HG02870 (cell line): ENCODE results near the gene PPP1R2B.
"Not testable (repeated sequence)": the region's sequence is repeated elsewhere in the genome, so short reads cannot be mapped to it uniquely, and the experiment has no call there.

Experiments used
- ATAC-seq: cut with Tn5 transposase; IDR thresholded peaks from one replicate; pipeline ENCODE4 v1.9.1; 2021; ENCODE audit warnings: mild to moderate bottlenecking, moderate library complexity; ENCODE audit not compliant: unreplicated experiment

Gene PPP1R2B

DNA sequence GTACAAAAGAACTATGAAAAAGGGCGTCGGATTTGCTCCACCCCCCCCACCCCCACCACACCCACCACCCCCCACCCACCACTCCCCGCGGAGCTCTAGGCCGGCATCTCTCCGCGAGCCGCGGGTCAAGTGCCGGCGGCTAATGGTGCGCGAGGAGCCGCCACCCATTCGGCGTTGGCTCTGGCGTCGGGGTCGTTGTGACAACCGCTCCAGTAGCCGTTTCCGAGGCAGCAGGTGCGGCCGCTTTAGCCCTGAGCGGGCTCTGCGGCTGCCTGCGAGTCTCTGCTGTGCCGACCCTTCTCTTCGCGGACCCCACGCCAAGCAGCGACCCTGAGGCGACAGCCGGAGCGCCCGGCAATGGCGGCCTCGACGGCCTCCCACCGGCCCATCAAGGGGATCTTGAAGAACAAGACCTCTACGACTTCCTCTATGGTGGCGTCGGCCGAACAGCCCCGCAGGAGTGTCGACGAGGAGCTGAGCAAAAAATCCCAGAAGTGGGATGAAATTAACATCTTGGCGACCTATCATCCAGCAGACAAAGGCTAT, at the start of gene PPP1R2B:
PPP1R2B (plus strand) TSS at position 90 of the 546 bp plus-strand sequence; CDS start at position 358, 268 bp downstream.
- ATAC-seq = no peak

DNA sequence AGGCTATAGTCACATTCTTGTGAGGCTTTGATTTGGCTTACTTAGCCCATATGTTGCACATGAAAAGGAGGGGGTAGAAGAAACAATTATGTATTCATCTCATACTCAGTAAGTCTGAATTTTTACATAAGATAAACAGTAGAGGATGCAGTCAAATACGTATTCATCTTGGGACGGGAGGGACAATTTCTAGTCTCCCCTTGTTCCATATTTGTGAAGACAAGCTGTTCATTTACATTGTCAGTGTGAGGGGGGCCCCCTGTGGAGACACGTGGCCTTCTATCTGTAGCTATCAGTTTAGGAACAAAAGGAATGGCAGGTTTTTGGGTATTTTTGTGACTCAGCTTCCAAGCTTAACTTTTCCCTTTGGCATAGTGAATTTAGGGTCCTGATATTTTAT, 49.2 kb upstream of the PPP1R2B start:
- no peak for ATAC-seq

DNA sequence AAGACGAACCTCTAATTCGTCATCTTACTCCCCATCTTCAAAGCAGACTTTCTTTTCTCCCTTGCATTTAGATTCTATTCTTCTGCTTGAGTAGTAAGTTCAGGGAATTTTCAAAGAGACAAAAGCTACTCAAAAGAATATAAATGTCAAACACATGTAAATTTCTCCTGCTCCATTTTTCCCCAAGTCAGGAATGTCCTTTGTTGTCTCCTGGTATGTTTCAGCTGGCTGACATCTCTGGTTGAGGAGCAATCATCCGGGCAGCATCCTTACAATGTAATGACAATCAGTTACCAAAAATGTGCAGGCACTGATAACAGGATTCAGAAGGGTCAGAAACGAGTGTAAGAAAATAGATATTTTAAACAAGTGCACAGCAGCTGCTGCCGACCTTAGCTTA, 47.6 kb upstream of the PPP1R2B start:
- no peak for ATAC-seq

DNA sequence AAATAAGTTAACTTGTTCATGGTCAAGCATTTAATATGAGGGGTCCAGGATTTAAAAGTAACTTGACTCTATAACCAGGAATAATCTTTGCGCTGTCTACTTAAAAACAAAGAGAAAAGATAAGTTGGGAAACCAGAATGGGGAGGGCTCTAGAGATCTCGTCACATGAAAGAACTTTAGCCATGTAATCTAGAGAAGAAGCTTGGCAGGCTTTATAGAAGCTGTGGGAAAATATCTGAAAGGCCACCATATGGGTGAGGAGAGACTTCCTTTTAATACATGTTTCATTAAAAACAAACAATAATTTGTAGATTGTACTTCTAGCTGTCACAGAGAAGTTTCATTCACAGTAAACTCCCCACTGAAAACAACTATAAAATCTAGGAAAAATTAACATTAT, 46.7 kb upstream of the PPP1R2B start:
- no peak for ATAC-seq

DNA sequence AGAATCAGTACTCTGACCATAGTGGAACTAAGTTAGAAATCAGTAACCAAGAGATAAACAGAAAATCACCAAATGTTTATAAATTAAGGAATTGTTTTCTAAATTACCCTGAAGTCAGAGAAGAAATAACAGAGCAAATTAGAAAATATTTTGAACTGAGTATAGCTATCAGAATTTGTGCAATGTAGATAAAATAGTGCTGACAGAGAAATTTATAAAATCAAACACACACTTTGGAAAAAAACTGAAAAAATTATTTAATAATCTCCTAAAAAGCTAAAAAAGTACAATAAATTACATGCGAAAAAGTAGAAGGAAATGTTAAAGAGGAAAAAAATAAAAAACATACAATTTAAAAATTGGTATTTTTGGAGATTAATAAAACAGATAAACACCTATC, 37.1 kb upstream of the PPP1R2B start:
- ATAC-seq = no peak

DNA sequence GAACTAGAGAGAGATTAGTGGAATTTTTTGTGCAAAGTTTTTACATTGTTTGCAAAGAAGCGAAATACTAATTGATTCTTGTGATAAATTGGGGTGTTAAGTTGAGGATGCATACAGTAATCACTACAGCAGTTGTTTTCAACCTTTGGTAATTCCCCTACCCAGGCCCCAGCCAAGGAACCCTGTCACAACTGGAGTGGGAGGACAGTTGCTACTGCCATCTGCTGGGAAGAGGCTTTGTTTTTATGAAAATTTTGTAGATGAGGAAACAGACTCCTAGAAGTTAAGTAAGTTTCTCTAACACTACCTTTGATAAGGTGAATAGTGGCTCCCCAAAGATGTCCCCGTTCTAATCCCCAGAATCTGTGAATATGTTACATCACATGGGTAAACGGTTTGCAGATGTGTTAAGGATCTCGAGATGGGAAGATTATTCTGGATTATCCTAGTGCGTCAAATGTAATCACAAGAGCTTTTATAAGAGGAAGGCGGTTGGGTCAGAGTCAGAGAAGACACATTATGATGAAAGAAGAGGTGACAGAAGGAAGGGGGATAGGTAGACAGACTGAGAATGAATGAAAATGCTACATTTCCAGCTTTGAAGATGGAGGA, 34.0 kb upstream of the PPP1R2B start:
- peak; percentile 71 for ATAC-seq

DNA sequence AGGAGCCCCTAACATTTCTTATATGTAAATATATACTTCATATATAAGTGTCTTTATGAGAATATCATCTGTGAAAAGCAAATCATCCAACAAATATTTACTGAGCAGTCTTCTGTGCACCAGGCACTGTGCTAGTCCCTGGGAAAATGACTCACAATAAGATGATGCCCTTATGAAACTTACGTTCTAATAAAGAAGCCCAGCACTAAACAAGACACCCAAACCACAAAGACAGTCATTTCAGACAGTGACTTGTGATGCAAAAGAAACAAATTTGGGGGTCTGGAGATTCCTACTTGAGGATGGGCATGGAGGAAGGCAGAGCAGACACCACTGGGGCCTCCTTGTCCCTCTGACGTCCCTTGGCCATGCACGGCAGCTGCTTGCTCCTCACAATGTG, 30.6 kb upstream of the PPP1R2B start:
- ATAC-seq = no peak

DNA sequence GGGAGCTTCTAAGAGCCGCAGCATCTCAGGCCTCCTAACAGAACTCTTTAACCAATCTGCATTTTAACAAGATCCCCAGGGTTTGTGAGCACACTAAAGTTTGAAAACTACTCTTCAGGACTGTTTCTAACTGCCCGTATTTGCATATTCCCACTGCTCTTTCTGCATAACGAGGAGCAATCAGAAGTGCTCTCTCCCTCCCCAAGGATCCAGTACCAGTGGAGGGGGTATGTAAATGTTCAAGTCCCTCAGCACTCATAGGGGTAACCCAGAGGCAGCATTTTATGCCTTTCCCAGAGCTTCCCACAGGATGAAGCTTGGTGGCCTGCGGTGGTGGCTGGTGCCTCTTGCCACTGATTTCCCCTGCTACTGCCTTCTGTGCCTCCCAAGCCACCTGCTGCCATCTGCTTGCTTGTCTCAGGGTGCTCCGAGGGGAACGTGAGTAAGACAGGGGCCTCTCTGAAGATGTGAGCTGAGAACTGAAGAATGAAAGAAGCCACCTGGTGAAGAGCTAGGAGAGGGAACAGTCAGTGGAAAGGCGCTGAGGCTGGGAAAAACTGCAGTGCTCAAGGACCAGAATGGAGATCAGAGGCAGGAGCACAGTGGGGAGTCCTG, 30.0 kb upstream of the PPP1R2B start:
- ATAC-seq = no peak

DNA sequence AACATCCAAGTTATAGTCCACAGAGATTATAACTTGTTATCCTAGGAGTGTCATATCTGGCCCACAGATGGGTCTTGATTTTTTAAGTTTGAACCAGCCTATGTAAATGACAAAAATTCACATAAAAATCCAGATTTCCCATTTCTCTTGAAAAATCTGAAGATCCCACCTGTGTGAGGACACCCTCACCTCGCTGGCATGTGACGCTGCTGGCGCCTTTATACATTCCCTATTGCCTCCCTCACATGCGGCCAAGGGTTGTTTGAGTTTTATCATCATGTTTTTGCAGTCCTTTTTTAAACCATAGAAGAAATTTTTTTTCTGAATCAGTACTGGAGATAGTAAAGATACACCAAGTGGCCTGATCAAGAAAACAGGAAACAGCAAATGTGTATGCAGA, 25.9 kb upstream of the PPP1R2B start:
- no peak for ATAC-seq

DNA sequence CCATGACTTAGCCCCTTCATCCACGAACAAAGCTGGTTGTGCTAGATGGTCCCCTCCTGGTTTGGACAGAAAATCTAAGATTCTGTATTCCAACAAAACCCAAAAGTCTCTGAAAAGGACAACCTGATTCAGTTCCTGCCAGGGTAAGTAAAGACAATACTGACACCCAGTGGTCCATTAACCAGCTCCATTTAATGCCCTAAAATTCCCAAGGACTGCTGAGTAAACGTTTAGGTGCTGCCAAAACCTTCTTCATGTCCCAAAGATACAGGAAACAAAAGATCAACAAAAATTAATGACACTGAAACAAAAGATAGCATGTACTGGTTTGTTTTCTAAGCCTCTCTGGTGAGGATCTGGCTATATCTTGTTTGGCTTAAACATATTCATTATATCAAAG, 25.3 kb upstream of the PPP1R2B start:
- ATAC-seq = no peak

DNA sequence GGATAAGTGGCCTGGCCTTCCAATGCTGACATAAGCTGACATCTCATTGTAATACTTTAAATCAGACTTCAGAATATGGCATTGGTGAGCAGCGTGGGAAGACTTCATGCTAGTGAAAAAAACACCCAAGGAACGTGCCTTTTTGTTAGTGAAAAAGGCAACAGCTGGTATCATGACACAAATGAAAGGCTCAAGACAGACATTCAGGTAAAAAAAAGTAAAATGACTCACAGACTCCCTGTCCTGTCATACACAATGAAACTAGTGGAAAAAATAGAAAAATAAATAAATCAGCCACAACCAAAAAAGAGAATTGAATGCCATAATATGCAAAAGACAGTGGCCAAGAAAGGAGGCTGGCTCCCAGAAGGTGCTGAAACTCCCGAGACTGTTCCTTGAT, 24.4 kb upstream of the PPP1R2B start:
- peak; percentile 26 for ATAC-seq

DNA sequence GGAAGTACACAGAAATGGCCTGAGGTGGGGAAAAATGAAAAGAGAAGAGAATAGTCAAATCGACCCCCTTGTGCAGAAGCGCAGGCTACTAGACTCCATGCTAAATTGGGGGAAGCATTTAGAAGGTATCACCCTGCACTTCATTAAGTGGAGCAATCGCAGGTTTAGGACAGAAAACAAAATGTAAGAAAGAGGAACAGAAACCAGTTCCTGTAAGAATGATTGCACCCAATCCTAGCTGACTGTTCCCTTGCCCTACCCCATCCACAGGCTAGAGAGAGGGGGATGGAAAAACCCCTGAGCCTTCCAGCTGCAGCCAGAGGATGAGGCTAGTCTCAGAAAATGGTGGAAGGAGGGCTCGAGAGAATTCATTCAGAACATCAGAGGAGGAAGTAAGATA, 23.9 kb upstream of the PPP1R2B start:
- peak; percentile 79 for ATAC-seq

DNA sequence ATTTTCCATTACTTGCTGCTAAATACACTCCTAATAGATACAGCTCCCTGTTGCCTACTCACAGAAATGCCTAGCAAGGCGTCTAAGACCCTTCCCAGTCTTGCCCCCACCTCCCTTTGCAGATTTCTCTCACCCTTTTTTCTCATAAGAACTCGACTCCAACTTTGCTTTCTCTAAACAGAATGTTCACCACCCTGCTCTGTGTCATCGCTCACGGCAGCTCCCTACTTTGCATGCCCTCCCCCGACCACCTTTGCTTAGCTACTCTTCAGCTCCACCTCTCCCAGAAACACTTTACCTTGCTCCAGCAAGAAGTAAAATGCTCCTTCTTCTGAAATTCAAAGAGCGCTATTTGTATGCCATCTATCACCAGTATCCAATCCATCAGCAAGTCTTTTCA, 15.2 kb upstream of the PPP1R2B start:
- no peak for ATAC-seq

DNA sequence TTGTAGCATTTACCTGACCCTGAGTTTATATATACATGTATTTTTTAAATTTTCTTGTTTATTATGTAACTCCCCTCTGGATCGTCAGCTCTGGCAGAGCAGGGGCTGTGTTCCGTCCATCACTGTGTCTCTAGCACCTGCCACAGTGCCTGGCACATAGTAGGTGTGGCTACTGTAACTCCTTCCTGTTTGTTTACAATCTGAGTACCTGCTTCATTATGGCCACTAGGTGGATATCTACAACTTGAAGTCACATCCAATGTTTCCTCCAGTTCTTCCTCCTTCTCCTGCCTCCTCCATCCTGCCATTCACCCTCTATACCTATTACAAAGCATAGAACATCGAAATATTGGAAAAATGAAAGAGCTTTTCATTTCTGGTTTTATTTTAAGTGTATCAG, 14.2 kb upstream of the PPP1R2B start:
- ATAC-seq = no peak

DNA sequence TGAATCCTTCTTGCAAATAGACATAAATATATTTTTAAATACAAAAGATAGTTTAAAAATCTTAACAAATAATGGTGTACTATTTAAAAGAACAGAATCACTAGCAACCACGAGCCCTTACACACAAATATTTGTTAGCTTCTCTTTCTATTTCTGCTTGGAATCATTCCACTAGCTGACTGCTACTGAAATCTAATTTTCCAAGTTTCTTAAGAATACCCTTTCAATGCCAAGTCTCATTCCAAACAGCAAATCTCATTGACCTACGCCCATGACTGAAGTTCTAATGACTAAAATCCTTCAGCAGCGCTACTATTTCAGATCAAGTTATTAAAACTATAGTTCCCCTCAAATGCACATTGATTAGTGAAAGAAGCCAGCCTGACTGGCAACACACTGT, 13.2 kb upstream of the PPP1R2B start:
- ATAC-seq = no peak

DNA sequence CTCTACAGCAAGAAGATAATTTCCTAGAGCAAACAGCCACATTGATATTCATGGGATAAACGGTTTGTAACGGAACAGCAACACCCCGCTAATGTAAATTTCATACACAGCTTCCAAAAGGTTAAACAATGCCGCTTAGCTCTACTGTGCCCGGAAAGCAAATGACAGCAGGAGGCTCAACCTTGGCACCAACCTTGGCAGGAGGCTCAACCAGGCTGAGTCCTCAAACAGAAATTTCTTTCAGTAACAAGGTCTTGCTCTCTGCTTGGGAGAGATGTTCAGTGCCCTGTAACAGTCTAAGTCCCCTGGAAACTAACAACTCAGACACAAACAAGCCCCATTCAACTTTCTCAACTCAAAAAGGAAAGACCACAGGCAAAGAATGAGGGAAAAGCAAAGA, 11.1 kb upstream of the PPP1R2B start:
- ATAC-seq = no peak

DNA sequence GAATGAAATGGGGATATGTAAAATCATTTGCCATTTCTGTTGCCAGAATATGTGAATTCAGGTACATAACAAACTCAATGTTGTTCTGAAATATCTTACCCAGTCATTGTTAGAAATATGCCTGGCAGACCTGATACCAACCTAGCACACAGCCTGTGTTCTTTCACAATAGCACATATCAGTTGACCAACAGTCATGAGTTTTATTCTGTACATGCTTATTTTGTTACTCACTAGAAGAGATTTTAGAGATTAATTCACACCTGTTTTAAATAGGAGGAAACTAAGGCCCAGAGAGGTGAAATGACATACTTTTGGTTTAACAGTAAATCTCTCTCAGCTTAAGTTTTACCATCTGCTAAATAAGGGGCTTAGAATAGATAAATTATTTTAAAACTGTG, 8.4 kb upstream of the PPP1R2B start:
- ATAC-seq = no peak

DNA sequence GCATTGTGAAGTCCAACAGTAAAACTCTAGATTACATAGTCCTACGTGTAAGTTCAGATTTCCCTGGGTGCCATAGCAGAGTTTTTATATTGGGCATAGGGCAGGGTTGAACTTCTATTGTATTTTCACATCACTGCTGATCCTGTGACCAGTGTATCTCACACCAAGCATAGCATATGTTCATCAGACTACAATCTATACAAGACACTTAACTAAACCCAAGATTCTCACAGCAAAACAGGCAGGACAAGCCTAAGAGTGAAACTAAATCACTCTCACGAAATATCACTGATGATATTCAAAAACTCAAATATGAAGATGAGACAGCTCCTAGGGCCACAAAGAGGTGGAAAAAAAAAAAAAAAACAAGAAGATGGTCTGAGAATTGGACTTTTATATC, 3.2 kb upstream of the PPP1R2B start:
- peak; percentile 51 for ATAC-seq

DNA sequence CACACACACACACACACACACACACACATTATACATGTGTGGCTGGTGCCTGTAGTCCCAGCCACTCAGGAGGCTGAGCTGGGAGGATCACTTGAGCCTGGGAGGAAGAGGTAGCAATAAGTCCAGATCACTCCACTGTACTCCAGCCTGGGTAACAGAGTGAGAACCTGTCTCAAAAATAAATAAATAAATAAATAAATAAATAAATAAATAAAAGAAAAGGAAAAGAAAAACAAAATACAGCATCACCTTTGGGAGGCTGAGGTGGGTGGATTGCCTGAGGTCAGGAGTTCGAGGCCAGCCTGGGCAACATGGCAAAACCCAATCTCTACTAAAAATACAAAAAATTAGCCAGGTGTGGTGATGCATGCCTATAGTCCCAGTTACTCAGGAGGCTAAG, 1.6 kb upstream of the PPP1R2B start:
- ATAC-seq = not testable (repeated sequence)

DNA sequence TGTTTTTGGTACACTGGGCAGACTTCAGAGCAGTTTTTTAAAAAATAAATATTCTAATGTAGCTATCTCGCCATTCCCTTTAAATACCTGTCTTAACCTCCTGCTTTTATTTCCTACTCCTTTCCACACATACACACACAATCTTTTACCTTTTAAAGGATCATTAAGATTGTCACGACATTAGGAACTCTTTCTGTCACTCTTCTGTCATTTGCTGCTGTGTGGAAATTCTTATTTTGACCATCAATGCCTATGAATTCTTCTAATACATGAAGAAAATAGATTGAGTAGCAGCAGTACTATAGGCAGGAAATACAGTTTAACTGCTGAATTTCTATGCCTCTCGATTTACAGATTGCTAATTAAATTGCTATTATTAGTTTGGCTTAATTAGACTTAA, 1.8 kb downstream of the PPP1R2B start:
- ATAC-seq = no peak

DNA sequence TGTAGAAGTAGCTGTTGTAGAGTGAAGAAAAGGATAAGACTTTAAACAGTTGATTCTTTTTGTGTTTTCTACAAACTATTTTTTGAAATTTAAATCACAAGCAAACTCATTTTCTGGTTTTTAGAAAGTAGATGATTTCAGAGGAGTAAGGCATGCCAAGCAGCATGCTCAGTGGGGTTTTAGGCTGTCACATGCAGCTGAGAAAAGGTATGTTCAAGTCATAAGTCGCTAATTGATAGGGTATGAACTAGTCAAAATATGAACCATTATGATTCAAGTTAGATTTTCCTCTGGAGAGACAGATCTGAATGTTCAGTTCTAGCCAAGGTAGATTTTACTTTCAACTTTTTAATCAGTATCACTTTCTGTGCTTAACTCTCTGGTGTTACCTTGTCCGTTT, 3.0 kb downstream of the PPP1R2B start:
- not testable (repeated sequence) for ATAC-seq

DNA sequence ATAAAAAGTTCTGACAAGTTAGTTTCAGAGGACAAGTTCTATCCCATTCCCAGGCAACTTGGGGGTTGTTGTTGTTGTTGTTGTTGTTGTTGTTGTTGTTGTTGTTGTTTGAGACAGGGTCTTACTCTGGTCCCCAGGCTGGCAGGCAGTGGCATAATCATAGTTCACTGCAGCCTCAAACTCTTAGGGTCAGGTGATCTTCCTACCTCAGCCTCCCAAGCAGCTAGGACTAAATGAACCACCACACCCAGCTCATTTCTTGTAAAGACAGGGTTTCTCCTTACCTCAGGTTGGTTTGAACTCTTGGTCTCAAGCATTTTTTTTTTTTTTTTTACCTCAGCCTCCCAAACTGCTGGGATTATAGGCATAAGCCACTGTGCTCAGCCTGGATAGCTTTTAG, 15.3 kb downstream of the PPP1R2B start:
- no peak for ATAC-seq

DNA sequence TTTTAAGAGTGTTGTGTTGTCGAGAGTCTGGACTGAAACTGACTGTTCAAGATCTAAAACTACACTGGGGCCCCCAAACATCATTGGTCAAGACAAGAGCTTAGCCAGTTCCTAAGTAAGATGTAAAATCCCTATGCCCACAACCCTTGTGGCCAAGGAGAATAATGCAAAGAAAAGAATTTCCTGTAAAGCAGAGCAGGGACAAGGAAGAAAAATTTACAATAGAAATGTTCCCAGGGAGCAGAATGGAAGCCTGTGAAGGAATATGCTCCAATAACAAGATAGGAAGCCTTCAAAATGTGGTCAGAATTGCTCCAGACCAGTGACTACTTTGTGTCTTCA, 20.4 kb downstream of the PPP1R2B start:
- ATAC-seq = no peak
